IMR-90 (cell line): ENCODE results near the gene OLFML3.

Experiments
- BHLHE40 ChIP-seq: fragments of 150-350 bp; IDR thresholded peaks from 2 replicates; pipeline ENCODE4 v1.6.1; 2016; ENCODE audit warnings: mild to moderate bottlenecking, low read depth, low read length
- CTCF ChIP-seq: conservative IDR thresholded peaks from 2 replicates; pipeline ENCODE4 v1.5.1; 2012; ENCODE audit warnings: mild to moderate bottlenecking, low read depth, low read length, improper control_type of control experiment
- MAZ ChIP-seq: IDR thresholded peaks from 2 replicates; pipeline ENCODE4 v1.6.1; 2012; ENCODE audit warnings: low read depth, mild to moderate bottlenecking, low read length, improper control_type of control experiment, moderate library complexity, borderline replicate concordance
- NFE2L2 ChIP-seq: fragments of 150-350 bp; IDR thresholded peaks from 2 replicates; pipeline ENCODE4 v1.6.1; 2016; ENCODE audit warnings: low read depth, mild to moderate bottlenecking, low read length

- TF ChIP-seq MAZ (no peak), CTCF (no peak), NFE2L2 (no peak), BHLHE40 (no peak)
Measured at GRCh38 chr1:113975211-113975895, 3.9 kb upstream of the OLFML3 start.
